Caki2 (cell line): ENCODE data around the gene MSI2. TPM values are rescaled to one million over a fixed set of nuclear protein-coding genes. Genes with fewer than 3 reads are reported as not detected.

Experiments used
- DNase-seq: peaks from one replicate; pipeline ENCODE4 v3.0.0-alpha.2; 2015; ENCODE audit warnings: low read depth
- in situ Hi-C: cut with HindIII; loops from 2 replicates; pipeline ENCODE4 v1.10.0; 2016; ENCODE audit warnings: low sequenced_read_pairs, low pct_unique_long_range_greater_than_20kb, mixed read lengths
- total RNA-seq: library from RNA; depleted of rRNA; stranded (reverse); fragments of >200 nt; shearing (Covaris generic); gene quantifications from 2 replicates; pipeline ENCODE4 v1.2.3, GENCODE V29; 2014; ENCODE audit warnings: low replicate concordance

The MSI2 gene
- total RNA-seq, 1 experiment from 2014 or later, result 67.1 TPM

DNA sequence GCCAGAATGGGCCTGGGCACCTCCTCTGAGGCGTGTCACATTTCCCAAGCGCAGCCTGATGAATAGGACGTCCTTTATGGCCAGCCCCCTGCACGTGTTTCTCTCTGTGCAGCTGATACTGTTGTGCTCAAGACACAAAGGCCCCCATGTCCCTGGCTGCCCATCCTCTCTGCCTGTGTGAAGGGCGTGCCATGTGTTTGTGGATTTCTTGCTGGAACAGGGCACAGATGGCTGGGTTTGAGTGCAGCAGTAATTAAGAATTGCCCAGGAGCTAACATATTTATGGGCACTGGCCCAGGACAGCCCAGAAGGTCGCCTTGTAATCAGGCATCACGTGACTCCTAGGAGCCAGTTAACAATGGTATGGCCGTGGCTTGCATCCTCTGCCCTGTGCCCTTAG is 307.6 kb downstream of the MSI2 start:
- in situ Hi-C loops, result no loop called here
- DNase-seq, result no peak

DNA sequence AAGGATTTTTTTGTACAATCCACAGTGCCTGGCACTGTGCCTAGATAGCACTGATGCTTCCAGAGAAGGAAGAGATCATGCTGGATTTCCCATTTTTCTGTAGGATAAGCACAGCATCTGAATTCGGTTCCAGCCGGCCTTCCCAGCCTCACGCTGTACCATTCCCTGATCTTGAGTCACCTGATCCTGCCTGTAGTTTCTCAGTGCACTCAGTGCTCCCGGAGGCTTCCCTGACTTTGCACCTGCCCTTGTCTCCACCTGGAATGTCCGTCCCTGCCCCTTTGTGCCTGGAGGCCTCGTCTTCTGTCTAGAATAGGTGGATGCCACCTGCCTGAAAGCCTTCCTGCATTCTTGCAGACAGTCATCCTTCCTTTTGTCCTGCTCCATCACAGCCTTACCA is 308.9 kb downstream of the MSI2 start:
- no peak for DNase-seq

GRCh38 chr17:57566721-57567120 is 310.4 kb downstream of the MSI2 start:
- in situ Hi-C loops, result no loop called here
- no peak for DNase-seq

More for the DNA sequence above, 308.9 kb downstream of the MSI2 start:
- in situ Hi-C loops, result no loop called here

- DNase-seq, result no peak
- in situ Hi-C loops, result no loop called here
Observed at GRCh38 chr17:57567251-57567650, 310.9 kb downstream of the MSI2 start.

DNA sequence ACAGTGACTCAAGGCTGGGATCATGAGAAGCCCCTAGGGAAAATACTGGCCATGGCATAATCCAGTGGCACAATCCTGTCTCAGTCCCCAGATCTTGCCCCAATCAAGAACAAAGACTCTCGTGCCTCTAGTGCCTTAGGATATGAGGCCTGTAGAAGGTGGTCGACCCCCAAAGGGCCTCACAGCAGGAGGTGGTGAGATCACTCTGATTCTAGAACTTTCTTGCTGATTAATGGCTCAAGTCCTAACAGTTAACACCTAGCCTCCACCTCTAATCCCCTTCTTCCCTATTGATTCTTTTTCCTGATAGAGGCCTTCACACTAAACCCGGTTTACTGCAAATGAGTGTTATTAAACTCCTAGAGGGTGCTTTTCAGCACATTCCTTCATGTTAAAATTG is 312.0 kb downstream of the MSI2 start:
- DNase-seq, result no peak
- in situ Hi-C loops, result no loop called here

DNA sequence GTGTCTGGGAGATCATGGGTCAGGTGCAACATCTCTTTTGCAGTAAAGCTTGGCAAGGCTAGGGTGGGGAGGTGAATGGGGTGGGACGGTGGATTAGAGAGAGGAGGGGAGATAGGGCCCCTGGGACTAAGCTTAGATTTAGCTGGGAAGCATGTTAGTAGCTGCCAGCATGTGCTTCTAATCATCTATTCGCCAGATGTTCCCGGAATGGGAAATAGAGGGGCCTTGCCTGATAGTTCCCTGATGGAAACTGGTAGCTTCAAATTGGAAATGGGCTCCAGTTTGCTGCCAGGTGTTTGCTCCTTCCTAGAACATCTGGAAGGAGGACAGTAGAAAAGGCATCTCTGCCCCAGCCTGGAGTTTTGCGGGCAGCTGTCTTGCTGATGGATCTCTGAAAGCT is 312.7 kb downstream of the MSI2 start:
- in situ Hi-C loops, result no loop called here
- no peak for DNase-seq

GRCh38 chr17:57569853-57570252 is 313.5 kb downstream of the MSI2 start:
- in situ Hi-C loops, result no loop called here

GRCh38 chr17:57570724-57571344 is 314.5 kb downstream of the MSI2 start:
- in situ Hi-C loops, result no loop called here
- no peak for DNase-seq

More at GRCh38 chr17:57569853-57570252, 313.5 kb downstream of the MSI2 start:
- DNase-seq, result no peak

DNA sequence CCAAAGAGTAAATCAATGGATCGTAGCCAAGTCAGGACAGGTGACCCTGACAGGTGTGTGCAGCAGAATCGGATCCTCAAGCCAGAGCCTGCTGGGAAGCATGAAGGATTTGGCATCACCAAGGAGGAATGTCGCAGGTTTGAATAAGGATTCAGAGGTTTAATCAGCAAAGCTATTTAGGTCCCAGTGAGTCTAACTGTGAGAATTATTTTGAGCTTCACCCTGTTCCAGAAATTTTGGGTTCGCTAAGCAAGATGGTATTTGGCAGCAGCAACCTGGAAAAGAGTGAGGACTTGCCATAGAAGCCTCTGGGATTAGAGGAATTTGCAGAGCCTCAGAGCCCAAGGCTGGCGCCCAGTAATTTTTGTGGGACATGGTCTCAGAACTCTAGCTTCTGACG is 315.7 kb downstream of the MSI2 start:
- DNase-seq, result no peak
- in situ Hi-C loops, result no loop called here

GRCh38 chr17:57572600-57572999 is 316.3 kb downstream of the MSI2 start:
- DNase-seq, result no peak
- in situ Hi-C loops, result no loop called here

DNA sequence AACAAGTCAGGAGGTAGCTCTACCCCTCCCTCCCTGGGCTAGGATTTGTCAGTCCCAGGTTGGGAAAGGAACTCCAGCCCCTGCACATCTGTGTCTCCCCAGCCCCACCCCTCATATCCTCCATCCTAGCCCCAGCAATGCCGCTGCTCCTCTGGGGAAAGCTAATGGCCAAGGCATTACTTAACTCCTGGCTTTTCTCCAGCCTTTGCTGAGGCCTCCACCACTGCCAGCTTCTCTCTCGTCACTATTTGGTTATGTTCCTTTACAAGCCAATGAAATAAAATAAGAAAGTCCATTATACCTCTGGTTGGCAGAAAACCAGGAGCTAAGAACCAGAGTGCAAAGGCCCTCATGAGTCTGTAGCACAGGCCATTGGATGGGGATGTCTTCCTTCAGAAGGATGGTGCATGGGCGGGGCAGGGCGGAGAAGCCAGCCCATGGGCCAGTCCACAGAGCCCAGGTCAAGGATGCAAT is 317.8 kb downstream of the MSI2 start:
- no peak for DNase-seq
- in situ Hi-C loops, result no loop called here

DNA sequence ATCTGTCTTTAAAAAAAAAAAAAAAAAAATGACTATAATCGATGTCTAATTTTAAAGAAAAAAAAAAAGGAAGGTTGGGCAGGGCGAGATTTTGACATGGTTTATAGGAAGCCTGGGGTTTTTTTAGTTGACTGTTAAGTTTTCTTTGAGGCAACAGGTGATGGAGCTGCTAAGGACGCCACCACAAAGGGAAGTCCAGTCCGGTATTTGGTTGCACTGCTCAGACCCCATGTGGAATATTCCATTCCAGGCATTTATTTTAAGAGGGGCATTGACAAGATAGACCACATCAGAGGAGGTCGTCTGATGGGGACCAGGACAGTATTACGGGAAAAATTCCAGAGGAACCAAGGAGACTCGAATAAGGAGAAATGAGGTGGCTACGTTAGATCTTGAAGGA is 320.4 kb downstream of the MSI2 start:
- in situ Hi-C loops, result no loop called here
- DNase-seq, result no peak

DNA sequence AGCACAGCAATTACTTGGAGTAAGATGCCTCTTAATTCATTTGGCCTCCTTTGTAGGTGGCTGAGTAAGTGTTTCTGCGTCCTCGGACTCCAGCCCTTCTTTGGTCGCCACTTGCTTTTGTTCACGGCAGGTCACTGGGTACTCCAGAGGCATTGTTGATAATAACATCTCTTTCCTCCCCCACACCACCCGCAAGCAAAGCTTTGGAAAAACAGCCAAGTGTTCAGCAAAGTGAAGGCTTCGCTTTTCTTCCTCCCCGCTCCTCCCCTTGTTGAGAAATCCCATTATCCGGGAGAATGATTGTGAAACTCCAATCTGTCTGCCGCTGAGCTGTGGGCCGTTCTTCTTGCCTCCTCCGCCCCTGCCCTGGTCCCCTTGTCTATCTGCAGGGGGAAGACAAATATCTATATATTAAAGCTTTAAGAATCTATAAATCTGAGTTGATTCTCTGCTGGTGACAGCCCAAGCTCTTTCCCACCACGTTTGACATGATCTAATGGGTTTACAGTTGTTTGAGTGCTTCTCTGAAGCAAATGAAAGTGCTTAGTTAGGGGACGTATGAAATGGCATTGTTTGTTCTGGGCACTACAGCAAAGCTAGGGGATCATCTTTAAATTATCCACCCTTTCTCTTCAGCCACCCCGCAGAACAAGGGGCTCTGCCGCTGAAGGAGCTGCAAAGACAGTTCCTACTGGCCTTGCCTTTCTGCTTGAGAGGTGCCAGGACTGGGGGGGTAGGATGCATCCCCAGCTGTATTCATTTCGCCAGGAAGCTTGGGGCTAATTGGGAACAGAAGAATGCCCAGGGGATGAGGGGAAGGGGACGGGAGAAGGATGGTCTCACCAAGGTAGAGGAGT is 321.7 kb downstream of the MSI2 start:
- in situ Hi-C loops, result no loop called here
- DNase-seq, result no peak

GRCh38 chr17:57578608-57579225 is 322.4 kb downstream of the MSI2 start:
- in situ Hi-C loops, result no loop called here
- no peak for DNase-seq

GRCh38 chr17:57579245-57579644 is 322.9 kb downstream of the MSI2 start:
- DNase-seq, result no peak
- in situ Hi-C loops, result no loop called here

DNA sequence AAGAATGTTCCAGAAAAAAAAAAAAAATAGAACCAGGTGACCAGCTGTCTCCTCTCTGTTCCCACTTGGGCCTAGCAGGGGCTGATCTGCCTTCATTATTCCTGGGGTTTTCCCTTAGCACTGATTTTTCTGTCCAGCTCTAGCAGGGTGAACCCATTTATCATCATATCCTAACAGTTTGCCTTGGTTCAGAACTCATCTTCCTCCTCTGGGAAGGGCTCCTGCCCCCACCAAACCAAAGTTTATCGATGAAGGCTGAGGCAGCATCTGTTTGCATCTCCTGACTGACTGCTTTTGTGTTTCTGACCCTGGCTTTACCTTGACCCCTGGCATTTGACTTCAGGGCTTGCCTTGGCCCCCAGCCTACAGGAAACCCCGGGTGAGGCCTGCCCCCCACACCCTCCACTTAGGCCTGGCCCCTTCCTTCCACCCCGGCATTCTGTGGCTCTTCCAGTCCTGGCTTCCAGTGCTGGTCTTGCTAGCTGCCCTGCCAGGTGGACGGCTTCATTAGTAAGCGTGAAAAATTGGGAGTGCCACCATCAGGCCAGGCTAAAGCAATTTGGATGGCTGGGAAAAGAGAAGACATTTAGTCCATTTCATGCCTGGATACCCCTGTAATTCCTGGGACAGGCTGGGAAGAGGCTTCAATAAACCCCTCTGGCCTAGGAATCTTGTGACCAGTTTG is 323.9 kb downstream of the MSI2 start:
- no peak for DNase-seq
- in situ Hi-C loops, result no loop called here

- no peak for DNase-seq
- in situ Hi-C loops, result no loop called here
Observed at GRCh38 chr17:57582881-57583756, 326.8 kb downstream of the MSI2 start.

- DNase-seq, result no peak
- in situ Hi-C loops, result no loop called here
Observed at GRCh38 chr17:57584050-57584551, 327.8 kb downstream of the MSI2 start.
